Measurements from ENCODE around the gene PIK3R2. TPM values are rescaled to one million over a fixed set of nuclear protein-coding genes. Genes with fewer than 3 reads are reported as not detected.

PIK3R2 gene
- total and polyA plus RNA-seq, 2 of the 13 experiments (the other 11 are each of a cell fraction or from before 2014, with no cell fraction given), result 18.6 to 25.3 TPM

DNA sequence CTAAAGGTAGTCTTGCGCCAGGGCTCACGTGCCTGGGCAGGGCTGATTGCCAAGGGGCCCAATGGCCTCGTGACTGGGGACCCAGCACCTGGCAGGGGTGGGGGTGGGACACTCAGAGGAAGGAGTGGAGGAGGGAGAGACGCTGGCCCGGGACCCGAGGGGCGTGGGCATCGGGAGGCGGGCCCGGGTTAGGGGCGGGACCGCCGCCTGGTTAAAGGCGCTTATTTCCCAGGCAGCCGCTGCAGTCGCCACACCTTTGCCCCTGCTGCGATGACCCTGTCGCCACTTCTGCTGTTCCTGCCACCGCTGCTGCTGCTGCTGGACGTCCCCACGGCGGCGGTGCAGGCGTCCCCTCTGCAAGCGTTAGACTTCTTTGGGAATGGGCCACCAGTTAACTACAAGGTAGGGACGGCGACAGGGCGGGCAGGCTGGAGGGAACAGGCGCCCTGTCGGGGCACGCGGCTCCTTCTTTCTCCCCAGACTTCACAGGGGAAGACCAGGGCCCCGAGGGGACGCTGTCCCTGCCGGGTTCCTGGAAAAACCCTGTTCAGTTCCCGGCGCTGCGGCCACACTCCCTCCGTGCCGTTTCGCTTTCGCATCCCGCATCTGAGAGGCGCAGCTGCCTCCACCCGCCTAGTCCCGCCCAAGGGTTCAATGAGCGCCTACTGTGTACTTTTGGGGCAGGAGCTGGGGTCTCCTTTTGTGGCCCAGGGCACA is 20.8 kb downstream of the PIK3R2 start, which contains the start of gene IFI30 (continued):
- TF ChIP-seq HCFC1 (IDR thresholded peaks at IDR 0.05; ENCODE audit: low read depth, low read length) (no peak), ZNF274 (CRISPR knock-in tag; IDR thresholded peaks at IDR 0.05) (no peak), ZFAT (CRISPR knock-in tag; conservative IDR thresholded peaks at IDR 0.05) (no peak), JUNB (CRISPR knock-in tag; IDR thresholded peaks at IDR 0.05; ENCODE audit: borderline replicate concordance) (no peak), NCOA1 (CRISPR knock-in tag; IDR thresholded peaks at IDR 0.05) (no peak; the same call in 1 of the 2 replicates), ZNF331 (CRISPR knock-in tag; IDR thresholded peaks at IDR 0.05) (peak; percentile 28; the same call in 1 of the 2 replicates), ZBTB21 (CRISPR knock-in tag; IDR thresholded peaks at IDR 0.05) (no peak), TCF7L2 (IDR thresholded peaks at IDR 0.05; ENCODE audit: low read depth, low read length) (no peak), BRD4 (CRISPR knock-in tag; IDR thresholded peaks at IDR 0.05) (no peak; the same call in 1 of the 2 replicates), PCBP2 (optimal IDR thresholded peaks at IDR 0.05; ENCODE audit: low read depth, low read length, poor library complexity, severe bottlenecking) (no peak), RBFOX2 (IDR thresholded peaks at IDR 0.05; ENCODE audit: low read depth, low read length) (peak; percentile 81), GTF3A (CRISPR knock-in tag; conservative IDR thresholded peaks at IDR 0.05) (no peak; the same call in 1 of the 2 replicates), MEIS1 (CRISPR knock-in tag; IDR thresholded peaks at IDR 0.05; ENCODE audit: borderline replicate concordance) (0 out of 2 replicates have a peak, but pooled peaks have one; percentile 38), RFX1 (IDR thresholded peaks at IDR 0.05) (no peak), ZNF564 (CRISPR knock-in tag; IDR thresholded peaks at IDR 0.05) (peak; percentile 5; the same call in 1 of the 2 replicates), IRX3 (CRISPR knock-in tag; IDR thresholded peaks at IDR 0.05; ENCODE audit: borderline replicate concordance, low read depth) (no peak), SMAD1 (CRISPR knock-in tag; IDR thresholded peaks at IDR 0.05; ENCODE audit: borderline replicate concordance, low read depth) (no peak)
- TF ChIP-seq, protein P1, sequence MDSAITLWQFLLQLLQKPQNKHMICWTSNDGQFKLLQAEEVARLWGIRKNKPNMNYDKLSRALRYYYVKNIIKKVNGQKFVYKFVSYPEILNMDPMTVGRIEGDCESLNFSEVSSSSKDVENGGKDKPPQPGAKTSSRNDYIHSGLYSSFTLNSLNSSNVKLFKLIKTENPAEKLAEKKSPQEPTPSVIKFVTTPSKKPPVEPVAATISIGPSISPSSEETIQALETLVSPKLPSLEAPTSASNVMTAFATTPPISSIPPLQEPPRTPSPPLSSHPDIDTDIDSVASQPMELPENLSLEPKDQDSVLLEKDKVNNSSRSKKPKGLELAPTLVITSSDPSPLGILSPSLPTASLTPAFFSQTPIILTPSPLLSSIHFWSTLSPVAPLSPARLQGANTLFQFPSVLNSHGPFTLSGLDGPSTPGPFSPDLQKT (CRISPR knock-in tag; IDR thresholded peaks at IDR 0.05; ENCODE audit: borderline replicate concordance), result no peak
- TF ChIP-seq, protein P2, sequence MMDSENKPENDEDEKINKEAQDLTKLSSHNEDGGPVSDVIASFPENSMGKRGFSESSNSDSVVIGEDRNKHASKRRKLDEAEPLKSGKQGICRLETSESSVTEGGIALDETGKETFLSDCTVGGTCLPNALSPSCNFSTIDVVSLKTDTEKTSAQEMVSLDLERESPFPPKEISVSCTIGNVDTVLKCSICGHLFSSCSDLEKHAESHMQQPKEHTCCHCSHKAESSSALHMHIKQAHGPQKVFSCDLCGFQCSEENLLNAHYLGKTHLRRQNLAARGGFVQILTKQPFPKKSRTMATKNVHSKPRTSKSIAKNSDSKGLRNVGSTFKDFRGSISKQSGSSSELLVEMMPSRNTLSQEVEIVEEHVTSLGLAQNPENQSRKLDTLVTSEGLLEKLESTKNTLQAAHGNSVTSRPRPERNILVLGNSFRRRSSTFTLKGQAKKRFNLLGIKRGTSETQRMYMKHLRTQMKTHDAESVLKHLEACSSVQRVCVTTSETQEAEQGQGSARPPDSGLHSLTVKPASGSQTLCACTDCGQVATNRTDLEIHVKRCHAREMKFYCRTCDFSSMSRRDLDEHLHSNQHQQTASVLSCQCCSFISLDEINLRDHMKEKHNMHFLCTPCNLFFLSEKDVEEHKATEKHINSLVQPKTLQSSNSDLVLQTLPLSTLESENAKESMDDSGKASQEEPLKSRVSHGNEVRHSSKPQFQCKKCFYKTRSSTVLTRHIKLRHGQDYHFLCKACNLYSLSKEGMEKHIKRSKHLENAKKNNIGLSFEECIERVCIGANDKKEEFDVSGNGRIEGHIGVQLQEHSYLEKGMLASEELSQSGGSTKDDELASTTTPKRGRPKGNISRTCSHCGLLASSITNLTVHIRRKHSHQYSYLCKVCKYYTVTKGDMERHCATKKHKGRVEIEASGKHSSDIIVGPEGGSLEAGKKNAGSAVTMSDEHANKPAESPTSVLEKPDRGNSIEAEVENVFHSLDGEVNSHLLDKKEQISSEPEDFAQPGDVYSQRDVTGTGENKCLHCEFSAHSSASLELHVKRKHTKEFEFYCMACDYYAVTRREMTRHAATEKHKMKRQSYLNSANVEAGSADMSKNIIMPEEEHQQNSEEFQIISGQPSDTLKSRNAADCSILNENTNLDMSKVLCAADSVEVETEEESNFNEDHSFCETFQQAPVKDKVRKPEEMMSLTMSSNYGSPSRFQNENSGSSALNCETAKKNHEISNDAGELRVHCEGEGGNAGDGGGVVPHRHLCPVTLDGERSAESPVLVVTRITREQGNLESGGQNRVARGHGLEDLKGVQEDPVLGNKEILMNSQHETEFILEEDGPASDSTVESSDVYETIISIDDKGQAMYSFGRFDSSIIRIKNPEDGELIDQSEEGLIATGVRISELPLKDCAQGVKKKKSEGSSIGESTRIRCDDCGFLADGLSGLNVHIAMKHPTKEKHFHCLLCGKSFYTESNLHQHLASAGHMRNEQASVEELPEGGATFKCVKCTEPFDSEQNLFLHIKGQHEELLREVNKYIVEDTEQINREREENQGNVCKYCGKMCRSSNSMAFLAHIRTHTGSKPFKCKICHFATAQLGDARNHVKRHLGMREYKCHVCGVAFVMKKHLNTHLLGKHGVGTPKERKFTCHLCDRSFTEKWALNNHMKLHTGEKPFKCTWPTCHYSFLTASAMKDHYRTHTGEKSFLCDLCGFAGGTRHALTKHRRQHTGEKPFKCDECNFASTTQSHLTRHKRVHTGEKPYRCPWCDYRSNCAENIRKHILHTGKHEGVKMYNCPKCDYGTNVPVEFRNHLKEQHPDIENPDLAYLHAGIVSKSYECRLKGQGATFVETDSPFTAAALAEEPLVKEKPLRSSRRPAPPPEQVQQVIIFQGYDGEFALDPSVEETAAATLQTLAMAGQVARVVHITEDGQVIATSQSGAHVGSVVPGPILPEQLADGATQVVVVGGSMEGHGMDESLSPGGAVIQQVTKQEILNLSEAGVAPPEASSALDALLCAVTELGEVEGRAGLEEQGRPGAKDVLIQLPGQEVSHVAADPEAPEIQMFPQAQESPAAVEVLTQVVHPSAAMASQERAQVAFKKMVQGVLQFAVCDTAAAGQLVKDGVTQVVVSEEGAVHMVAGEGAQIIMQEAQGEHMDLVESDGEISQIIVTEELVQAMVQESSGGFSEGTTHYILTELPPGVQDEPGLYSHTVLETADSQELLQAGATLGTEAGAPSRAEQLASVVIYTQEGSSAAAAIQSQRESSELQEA (CRISPR knock-in tag; IDR thresholded peaks at IDR 0.05; ENCODE audit: not compliant biosample characterization), result no peak
- TF ChIP-seq, protein P3, sequence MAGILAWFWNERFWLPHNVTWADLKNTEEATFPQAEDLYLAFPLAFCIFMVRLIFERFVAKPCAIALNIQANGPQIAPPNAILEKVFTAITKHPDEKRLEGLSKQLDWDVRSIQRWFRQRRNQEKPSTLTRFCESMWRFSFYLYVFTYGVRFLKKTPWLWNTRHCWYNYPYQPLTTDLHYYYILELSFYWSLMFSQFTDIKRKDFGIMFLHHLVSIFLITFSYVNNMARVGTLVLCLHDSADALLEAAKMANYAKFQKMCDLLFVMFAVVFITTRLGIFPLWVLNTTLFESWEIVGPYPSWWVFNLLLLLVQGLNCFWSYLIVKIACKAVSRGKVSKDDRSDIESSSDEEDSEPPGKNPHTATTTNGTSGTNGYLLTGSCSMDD (CRISPR knock-in tag; IDR thresholded peaks at IDR 0.05), result no peak
